Measurements from ENCODE around the gene ERC2. TPM values are rescaled to one million over a fixed set of nuclear protein-coding genes. Genes with fewer than 3 reads are reported as not detected.

ERC2 gene
- total RNA-seq, 2 donors from 2014 or later, result 0.21 to 0.30 TPM

DNA sequence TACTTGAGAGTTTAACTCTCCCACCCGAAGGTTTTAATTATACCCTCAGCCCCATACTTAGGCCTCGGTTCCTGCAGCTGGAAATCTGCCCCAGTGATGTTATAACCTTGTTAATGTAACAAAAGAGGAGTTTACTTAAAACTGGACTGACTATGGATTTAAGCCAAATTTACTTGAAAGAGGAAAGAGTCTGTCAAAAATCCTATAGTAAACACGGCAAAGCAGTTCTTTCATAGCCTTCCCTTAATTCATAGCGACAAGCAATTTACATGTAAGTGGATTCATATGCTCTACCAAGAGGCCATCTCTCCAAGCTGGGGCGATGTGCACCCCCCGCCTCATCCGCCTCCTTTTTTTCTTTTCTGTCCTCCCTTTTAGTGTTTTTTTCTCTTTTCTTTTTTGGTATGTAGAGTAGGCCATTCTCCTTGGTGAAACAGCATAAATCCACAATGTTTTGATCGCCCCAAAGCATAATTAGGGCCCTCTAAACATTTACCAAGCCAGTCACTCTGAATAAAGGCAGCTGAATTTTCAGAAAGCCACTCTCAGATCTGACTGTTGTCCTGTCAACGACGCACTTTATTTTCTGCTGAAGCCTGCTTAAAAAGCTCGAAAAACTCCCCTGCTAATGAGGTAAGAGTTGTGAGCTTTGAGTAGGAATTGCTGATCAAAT is 608.1 kb downstream of the ERC2 start:
- TF ChIP-seq, protein P1, sequence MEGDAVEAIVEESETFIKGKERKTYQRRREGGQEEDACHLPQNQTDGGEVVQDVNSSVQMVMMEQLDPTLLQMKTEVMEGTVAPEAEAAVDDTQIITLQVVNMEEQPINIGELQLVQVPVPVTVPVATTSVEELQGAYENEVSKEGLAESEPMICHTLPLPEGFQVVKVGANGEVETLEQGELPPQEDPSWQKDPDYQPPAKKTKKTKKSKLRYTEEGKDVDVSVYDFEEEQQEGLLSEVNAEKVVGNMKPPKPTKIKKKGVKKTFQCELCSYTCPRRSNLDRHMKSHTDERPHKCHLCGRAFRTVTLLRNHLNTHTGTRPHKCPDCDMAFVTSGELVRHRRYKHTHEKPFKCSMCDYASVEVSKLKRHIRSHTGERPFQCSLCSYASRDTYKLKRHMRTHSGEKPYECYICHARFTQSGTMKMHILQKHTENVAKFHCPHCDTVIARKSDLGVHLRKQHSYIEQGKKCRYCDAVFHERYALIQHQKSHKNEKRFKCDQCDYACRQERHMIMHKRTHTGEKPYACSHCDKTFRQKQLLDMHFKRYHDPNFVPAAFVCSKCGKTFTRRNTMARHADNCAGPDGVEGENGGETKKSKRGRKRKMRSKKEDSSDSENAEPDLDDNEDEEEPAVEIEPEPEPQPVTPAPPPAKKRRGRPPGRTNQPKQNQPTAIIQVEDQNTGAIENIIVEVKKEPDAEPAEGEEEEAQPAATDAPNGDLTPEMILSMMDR (IDR thresholded peaks at IDR 0.05), result no peak
- H3K9ac ChIP-seq (ENCODE audit: low read depth in 2 of 2, low read length in 2 of 2), result no peak overlapping the region

DNA sequence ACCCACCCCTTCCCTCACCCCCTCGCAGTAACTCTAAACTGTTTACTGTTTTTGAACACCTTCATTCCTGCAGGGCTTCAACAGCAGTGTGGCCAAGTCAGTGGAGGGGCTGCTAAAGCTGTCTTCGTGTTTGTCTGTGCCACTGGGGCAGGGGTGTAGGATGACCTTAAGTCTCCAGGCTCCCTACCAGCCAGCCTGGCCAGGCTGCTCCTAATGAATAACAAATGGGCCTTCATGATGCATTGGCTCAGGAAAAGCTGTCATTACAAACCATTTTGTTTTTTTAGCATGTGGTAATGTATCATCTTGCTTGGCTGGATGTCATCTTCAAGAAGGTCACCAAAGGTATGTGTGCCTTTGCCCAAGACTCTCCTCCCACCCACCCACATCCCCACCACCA is 609.0 kb downstream of the ERC2 start:
- TF ChIP-seq, protein P1 (IDR thresholded peaks at IDR 0.05), result no peak
- Histone ChIP-seq H3K4me1 (no peaks in the 10 kb centered on the region), H3K27me3 (no peaks in the 10 kb centered on the region), H3K9me3 (no peaks in the 10 kb centered on the region), H3K4me3 (no peak overlapping the region), H3K27ac (no peak overlapping the region), H3K9ac (ENCODE audit: low read depth in 2 of 2, low read length in 2 of 2) (no peak overlapping the region), H3K36me3 (no peaks in the 10 kb centered on the region)
- DNase-seq, result no peak
- intact Hi-C loops (cut with DNase I), result no loop called here

More for the DNA sequence above, 608.1 kb downstream of the ERC2 start:
- no peak overlapping the region for H3K27ac ChIP-seq
- no peaks in the 10 kb centered on the region for H3K27me3 ChIP-seq
- H3K4me3 ChIP-seq, result no peak overlapping the region
- no peaks in the 10 kb centered on the region for H3K9me3 ChIP-seq
- DNase-seq, result no peak
- H3K4me1 ChIP-seq, result no peaks in the 10 kb centered on the region
- H3K36me3 ChIP-seq, result no peaks in the 10 kb centered on the region
- intact Hi-C loops (cut with DNase I), result no loop called here

DNA sequence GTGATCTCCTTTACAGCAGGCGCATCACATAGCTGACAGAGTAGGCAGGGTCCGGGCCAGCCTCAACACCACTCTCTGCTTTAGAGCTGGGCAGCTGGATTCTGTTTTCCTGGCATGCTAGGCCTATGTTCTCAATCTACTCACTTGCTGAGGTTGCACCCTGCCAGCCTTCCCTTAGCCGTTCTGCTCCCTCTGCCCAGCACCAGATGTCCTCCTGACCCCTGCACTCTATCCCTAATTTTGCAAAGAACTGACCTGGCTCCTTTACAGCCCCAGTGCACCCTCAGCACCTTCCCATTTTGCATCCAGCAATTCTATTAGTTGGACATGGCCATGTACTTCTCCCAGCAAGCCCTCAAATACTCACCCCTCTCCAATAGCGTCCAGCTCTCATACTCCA is 609.5 kb downstream of the ERC2 start:
- intact Hi-C loops (cut with DNase I), result no loop called here
- Histone ChIP-seq H3K27ac (no peak overlapping the region), H3K36me3 (no peaks in the 10 kb centered on the region), H3K9ac (ENCODE audit: low read depth in 2 of 2, low read length in 2 of 2) (no peak overlapping the region), H3K4me1 (no peaks in the 10 kb centered on the region), H3K9me3 (no peaks in the 10 kb centered on the region), H3K27me3 (no peaks in the 10 kb centered on the region), H3K4me3 (no peak overlapping the region)
- TF ChIP-seq, protein P1 (IDR thresholded peaks at IDR 0.05), result no peak
- DNase-seq, result no peak

DNA sequence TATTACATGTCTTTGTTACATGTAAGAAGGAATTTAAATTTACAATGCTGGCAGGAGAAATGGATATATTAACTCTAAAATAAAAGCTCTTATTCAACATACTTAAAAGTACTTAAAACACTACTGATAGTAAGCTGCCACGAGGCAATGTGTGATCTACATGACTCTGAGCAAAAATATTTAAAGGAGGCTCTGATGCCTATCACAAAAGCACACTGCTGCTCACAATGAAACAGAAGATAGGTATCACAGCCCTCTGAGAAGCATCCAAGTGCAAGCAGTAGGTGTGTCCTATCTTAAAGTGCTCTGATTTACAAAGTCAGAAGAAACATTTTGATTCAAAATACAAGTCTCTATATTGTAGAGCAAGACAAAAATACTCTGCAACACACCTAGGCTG is 610.0 kb downstream of the ERC2 start:
- Histone ChIP-seq H3K9me3 (no peaks in the 10 kb centered on the region), H3K4me1 (no peaks in the 10 kb centered on the region), H3K27me3 (no peaks in the 10 kb centered on the region), H3K27ac (no peak overlapping the region), H3K4me3 (no peak overlapping the region), H3K9ac (ENCODE audit: low read depth in 2 of 2, low read length in 2 of 2) (no peak overlapping the region), H3K36me3 (no peaks in the 10 kb centered on the region)
- no peak for DNase-seq
- TF ChIP-seq, protein P1 (IDR thresholded peaks at IDR 0.05), result no peak
- intact Hi-C loops (cut with DNase I), result no loop called here

DNA sequence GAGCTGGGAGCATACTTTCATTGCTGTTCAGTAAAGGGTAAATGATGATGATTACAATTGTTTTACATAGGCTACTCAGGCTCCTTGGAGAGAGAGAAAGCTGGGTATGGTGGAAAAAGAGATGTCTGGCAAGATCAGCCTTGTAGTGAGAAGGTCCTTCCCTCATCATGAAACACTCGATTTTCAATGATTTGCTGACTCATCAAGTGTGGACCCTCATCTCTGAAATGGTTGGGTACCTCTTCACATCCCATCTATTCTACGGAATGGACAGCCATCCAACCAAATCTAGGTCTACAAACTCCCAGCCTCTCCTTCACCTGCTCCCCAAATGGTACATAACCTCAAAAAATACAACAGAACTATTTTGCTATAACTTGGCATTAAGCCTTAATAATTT is 610.6 kb downstream of the ERC2 start:
- no peaks in the 10 kb centered on the region for H3K27me3 ChIP-seq
- no peak overlapping the region for H3K27ac ChIP-seq
- TF ChIP-seq, protein P1 (IDR thresholded peaks at IDR 0.05), result no peak
- no peak overlapping the region for H3K4me3 ChIP-seq
- no peaks in the 10 kb centered on the region for H3K36me3 ChIP-seq
- no peak for DNase-seq
- intact Hi-C loops (cut with DNase I), result no loop called here
- H3K9ac ChIP-seq (ENCODE audit: low read depth in 2 of 2, low read length in 2 of 2), result no peak overlapping the region
- no peaks in the 10 kb centered on the region for H3K9me3 ChIP-seq
- no peaks in the 10 kb centered on the region for H3K4me1 ChIP-seq
